IMR-90 (cell line): ENCODE data around the gene NPIPA3.
"Not testable (repeated sequence)": the region's sequence is repeated elsewhere in the genome, so short reads cannot be mapped to it uniquely, and the experiment has no call there.

Source experiments
- CEBPB ChIP-seq: IDR thresholded peaks from 2 replicates; pipeline ENCODE4 v1.6.1; 2012; ENCODE audit warnings: low read depth, low read length, improper control_type of control experiment
- CTCF ChIP-seq: conservative IDR thresholded peaks from 2 replicates; pipeline ENCODE4 v1.5.1; 2012; ENCODE audit warnings: mild to moderate bottlenecking, low read depth, low read length, improper control_type of control experiment
- FOS ChIP-seq: fragments of 150-350 bp; IDR thresholded peaks from 2 replicates; pipeline ENCODE4 v1.6.1; 2016; ENCODE audit warnings: low read depth, low read length
- POLR2A ChIP-seq: IDR thresholded peaks from 2 replicates; pipeline ENCODE4 v1.6.1; 2012; ENCODE audit warnings: mild to moderate bottlenecking, low read depth, low read length
- RAD21 ChIP-seq: IDR thresholded peaks from 2 replicates; pipeline ENCODE4 v1.6.1; 2012; ENCODE audit warnings: low read length, improper control_type of control experiment
- RFX5 ChIP-seq: IDR thresholded peaks from 2 replicates; pipeline ENCODE4 v1.8.0; 2012; ENCODE audit warnings: low read depth, mild to moderate bottlenecking, low read length, moderate library complexity

- TF ChIP-seq FOS, CTCF, CEBPB, POLR2A, RFX5, RAD21: not testable (repeated sequence)
Measured at GRCh38 chr16:14741794-14742193, 38.6 kb downstream of the NPIPA3 start.
